HG03378 (cell line): Measurements from ENCODE around the gene SSBP3.

ENCODE experiments used
- ATAC-seq: cut with Tn5 transposase; IDR thresholded peaks from one replicate; pipeline ENCODE4 v1.9.1; 2021; ENCODE audit warnings: mild to moderate bottlenecking, moderate library complexity; ENCODE audit not compliant: unreplicated experiment

SSBP3 gene

DNA sequence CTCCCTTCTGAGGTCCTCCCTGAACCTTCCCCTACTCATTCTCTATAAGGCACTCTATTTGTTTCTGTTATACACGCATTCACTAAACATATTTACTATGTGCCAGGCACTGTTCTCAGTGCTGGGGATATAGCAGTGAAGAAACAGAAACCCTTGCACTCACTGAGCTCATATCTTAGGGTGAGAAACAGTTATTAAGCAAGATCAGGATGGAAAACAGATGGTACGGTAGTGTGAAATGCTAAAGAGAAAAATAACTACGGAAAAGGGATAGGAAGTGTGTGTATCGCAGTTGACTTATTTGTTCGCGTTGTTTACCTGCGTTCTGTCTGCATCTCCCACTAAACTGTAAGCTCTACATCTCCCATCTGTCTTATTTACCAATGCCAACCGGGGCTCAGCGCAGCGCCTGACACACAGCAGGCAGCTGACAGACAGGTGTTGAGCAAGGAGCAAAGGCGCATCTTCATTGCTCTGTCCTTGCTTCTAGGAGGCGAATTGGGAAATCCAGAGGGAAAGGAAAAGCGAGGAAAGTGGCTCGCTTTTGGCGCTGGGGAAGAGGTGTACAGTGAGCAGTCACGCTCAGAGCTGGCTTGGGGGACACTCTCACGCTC lies 206.9 kb downstream of the SSBP3 start:
- no peak for ATAC-seq

DNA sequence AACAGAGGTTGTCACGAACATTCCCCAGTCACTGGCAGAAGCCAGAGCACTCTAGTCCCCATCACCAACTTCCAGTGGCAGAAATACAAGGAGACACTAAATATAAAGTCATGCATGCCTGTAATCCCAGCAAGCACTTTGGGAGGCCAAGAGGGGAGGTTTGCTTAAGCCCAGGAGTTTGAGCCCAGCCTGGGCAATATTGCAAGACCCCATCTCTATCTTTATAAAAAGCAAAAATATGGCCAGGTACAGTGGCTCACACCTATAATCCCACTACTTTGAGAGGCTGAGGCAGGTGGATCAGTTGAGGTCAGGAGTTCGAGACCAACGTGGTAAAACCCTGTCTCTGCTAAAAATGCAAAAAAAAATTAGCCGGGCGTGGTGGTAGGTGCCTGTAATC lies 212.7 kb downstream of the SSBP3 start:
- ATAC-seq: no peak

DNA sequence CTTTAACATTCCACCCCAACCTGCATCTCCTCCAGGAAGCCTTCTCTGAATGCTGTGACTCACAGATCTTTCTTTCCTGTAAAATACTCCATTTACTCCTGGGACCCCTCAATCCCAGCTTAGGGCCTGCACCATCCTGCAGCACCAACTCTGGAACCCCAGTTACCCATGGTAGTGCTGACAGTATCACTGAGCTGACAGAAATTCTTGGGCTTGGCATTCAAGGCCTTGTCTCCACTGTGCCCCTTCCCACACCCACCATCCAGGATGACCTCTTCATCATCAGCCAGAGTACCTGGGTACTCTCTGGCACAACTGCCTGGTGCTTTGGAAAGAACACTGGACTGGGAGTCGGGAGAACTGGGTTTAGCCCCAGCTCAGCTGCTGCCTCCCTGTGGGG lies 214.7 kb downstream of the SSBP3 start:
- no peak for ATAC-seq

DNA sequence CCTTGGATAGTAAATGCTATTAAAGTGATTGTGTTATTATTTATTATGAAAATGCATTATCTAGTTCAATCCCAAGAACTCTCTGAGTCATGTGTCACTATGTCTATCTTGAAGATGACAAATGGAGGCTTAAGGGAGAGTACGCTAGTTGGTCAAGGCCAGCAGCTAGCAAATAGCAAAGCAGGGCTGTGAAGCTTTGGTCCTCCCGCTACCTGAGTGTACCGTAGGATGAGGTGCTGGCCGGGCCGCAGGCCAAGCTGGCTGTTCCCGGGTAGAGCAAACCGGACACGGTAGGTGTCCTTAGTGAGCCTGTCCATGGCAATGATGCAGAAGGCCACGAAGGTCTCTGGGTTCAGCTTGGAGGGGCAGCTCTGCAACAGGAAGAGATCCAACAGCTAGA lies 215.7 kb downstream of the SSBP3 start:
- ATAC-seq: no peak

DNA sequence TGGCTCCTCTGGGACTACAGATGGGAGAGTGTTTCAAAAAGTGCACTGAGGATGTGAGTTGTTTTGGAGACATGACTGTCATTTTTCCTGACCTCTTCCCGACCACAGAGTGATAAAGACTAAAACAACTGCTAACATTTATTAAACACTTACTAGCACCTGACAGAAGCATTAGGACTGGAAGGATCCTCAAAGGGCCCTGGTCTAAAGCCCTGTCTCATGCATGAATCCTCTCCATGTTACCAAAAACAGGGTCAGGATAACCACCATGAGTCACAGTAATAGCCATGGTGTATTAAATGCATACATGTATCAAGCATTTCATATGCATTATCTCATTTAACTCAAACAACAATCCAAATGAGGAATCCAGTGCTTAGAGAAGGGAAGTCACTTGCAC lies 217.9 kb downstream of the SSBP3 start:
- ATAC-seq: no peak

DNA sequence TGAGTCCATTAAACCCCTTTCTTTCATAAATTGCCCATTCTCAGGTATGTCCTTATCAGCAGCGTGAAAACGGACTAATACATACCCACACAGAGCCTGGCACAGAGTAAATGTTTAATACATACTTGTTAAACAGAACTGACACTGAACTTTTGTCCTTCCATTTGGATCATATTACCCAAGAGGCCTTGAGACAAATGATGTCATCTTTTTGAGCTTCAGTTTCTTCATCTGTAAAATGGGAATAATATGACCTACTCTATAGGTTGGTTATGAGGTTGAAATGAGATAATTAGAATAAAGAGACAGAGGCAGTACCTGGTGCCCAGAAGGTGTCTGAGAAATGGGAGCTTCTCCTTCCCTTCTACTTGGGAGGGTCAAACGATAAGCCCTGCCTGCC lies 220.1 kb downstream of the SSBP3 start:
- ATAC-seq: no peak

DNA sequence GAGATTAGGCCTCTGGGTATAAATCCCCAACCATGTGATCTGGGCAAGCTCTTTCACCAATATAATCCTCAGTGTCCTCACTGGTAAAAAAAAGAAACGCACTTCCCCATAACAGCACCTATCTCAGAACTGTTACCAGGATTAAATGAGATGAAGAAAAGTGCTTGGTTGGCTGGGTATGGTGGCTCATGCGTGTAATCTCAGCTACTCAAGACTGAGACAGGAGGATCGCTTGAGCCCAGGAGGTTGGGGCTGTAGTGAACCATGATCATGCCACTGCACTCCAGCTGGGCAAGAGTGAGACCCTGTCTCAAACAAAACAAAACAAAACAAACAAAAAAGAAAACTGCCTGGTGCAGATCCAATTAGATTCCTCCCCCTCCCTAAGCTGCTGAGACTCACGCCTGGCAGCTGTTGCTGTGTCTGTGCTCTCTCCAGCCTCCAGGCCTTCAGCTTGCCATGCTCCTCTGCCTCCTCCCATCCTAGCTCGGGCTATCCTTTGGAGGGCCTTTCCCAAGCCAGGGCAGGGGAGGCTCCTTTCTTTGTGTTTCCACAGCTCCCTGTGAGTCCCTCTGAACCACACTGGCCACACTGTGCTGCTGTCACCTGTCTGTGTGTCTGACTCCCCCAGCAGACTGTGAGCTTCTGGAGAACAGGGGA lies 225.4 kb downstream of the SSBP3 start:
- ATAC-seq: no peak

DNA sequence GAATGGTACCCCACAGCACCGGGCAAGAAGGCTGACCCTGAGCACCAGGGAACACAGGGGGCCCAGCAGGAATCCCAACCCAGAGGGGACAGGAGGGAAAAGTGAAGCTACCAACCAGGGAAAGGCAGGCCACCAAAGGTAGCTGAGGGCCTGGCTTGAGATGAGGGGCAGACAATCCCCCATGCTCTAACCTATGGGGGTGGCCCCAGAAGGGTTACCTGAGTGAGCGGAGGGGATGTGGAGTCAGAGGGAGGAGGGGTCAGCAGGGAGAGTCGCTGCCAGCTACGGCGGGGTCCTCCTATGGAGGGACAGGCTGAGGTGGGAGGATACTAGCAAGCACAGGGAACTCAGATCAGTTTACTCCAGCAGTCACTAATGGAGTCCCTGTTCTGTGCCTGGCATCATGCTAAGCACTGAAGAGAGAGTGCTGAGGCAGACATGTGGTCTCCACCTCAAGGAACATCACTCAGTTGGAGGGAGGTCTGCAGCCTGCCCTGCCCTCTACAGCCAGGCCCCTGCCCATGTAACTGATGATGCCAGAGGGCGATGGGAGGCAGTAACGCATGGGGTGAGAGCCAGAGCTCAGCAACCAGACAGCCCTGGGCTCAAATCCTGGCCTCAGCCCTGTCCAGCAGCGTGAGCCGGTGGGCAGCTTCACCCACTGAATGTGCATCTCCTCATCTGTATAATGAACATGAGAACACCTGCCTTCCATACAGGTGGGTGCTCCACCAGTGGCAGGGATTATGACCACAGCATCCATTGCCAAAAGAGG lies 227.7 kb downstream of the SSBP3 start:
- no peak for ATAC-seq

DNA sequence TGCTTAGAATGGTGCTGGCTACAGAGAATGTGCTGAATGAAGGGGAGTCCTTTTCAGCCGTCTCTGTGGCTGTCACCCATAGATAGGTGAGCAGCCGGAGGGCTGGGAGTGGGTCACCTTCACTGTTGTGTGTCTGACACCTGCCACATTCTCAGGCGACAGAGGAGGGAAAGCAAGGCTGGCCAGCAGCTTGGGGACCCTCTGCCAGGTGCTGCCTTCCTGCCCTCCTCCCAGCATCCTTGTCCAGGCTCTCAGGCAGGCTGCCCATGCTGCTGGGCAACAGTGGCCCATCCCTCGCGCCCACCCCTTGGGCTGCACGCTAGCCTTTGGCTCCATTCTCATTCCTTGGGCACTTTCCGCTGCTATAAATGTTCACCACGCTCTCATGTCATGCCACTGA lies 228.5 kb downstream of the SSBP3 start:
- ATAC-seq: no peak

DNA sequence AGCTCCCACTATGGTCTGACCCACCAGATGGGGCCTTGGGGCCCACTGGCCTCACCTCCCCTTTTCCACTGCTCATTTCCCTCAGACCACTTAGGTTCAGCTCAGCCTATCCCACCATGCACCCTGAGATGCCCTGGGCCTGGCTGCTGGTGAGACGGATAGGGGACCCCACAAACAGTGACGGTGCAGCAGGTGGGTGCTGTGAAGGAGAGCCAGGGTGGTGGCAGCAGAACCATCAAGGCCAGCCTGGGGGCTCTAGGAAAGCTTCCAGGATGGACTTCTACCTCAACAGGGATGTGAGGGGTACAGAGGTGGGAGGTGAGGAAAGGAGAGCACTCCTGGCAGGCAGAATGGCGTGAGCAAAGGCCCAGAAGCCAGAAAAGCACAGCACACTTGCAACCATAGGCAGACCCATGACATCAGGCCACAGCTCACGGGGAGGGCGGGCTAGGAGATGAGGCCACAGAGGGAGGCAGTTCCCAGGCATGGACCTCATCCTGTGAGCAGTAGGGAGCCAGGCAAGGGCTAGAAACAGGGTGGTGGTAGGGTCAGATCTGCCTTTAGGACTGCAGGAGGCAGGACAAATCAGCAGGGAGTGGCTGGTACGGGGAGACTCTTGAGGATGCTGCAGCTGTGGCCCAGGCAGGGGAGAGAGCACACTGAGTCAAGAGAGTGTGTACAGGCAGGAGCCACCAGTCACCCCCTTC lies 229.4 kb downstream of the SSBP3 start:
- no peak for ATAC-seq
